ENCODE measurements around the gene AP2A2. TPM values are rescaled to one million over a fixed set of nuclear protein-coding genes. Genes with fewer than 3 reads are reported as not detected.
"Not testable (repeated sequence)": the region's sequence is repeated elsewhere in the genome, so short reads cannot be mapped to it uniquely, and the experiment has no call there.

The AP2A2 gene
- total RNA-seq, 1 donor from 2014 or later, result 69.7 TPM

- Mint-ChIP-seq H3K27ac (ENCODE audit: unreplicated experiment) (no peak overlapping the region), H3K4me1 (ENCODE audit: low read depth) (peaks cover 28% of the 10 kb centered on the region), H3K27me3 (ENCODE audit: low read depth) (no peaks in the 10 kb centered on the region), H3K4me3 (ENCODE audit: unreplicated experiment) (no peak overlapping the region), H3K36me3 (ENCODE audit: low read depth) (peaks cover 10% of the 10 kb centered on the region), H3K9me3 (ENCODE audit: low read depth) (no peaks in the 10 kb centered on the region)
- no peak for DNase-seq (ENCODE audit: low spot score)
- TF ChIP-seq, protein P1, sequence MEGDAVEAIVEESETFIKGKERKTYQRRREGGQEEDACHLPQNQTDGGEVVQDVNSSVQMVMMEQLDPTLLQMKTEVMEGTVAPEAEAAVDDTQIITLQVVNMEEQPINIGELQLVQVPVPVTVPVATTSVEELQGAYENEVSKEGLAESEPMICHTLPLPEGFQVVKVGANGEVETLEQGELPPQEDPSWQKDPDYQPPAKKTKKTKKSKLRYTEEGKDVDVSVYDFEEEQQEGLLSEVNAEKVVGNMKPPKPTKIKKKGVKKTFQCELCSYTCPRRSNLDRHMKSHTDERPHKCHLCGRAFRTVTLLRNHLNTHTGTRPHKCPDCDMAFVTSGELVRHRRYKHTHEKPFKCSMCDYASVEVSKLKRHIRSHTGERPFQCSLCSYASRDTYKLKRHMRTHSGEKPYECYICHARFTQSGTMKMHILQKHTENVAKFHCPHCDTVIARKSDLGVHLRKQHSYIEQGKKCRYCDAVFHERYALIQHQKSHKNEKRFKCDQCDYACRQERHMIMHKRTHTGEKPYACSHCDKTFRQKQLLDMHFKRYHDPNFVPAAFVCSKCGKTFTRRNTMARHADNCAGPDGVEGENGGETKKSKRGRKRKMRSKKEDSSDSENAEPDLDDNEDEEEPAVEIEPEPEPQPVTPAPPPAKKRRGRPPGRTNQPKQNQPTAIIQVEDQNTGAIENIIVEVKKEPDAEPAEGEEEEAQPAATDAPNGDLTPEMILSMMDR (IDR thresholded peaks at IDR 0.05), result no peak
Measured at GRCh38 chr11:959608-960007, 33.9 kb downstream of the AP2A2 start.

DNA sequence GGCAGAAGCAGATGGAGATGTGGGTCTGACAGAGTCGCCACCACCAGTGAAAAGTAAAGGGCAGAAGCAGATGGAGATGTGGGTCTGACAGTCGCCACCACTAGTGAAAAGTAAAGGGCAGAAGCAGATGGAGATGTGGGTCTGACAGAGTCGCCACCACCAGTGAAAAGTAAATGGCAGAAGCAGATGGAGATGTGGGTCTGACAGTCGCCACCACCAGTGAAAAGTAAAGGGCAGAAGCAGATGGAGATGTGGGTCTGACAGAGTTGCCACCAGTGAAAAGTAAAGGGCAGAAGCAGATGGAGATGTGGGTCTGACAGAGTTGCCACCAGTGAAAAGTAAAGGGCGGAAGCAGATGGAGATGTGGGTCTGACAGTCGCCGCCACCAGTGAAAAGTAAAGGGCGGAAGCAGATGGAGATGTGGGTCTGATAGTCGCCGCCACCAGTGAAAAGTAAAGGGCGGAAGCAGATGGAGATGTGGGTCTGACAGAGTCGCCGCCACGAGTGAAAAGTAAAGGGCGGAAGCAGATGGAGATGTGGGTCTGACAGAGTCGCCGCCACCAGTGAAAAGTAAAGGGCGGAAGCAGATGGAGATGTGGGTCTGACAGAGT lies 35.7 kb downstream of the AP2A2 start:
- H3K27me3 Mint-ChIP-seq (ENCODE audit: low read depth); DNase-seq (ENCODE audit: low spot score); H3K9me3 Mint-ChIP-seq (ENCODE audit: low read depth); H3K4me3 Mint-ChIP-seq (ENCODE audit: unreplicated experiment); H3K27ac Mint-ChIP-seq (ENCODE audit: unreplicated experiment): not testable (repeated sequence)
- peaks cover 13% of the 10 kb centered on the region for H3K36me3 Mint-ChIP-seq (ENCODE audit: low read depth)
- peaks cover 17% of the 10 kb centered on the region for H3K4me1 Mint-ChIP-seq (ENCODE audit: low read depth)

- Mint-ChIP-seq H3K4me1 (ENCODE audit: low read depth) (peaks cover 17% of the 10 kb centered on the region), H3K27me3 (ENCODE audit: low read depth) (no peaks in the 10 kb centered on the region), H3K36me3 (ENCODE audit: low read depth) (peaks cover 14% of the 10 kb centered on the region), H3K4me3 (ENCODE audit: unreplicated experiment) (no peak overlapping the region), H3K9me3 (ENCODE audit: low read depth) (no peaks in the 10 kb centered on the region), H3K27ac (ENCODE audit: unreplicated experiment) (no peak overlapping the region)
- no peak for DNase-seq (ENCODE audit: low spot score)
- TF ChIP-seq, protein P1 (IDR thresholded peaks at IDR 0.05), result no peak
Measured at GRCh38 chr11:961921-962320, 36.3 kb downstream of the AP2A2 start.

DNA sequence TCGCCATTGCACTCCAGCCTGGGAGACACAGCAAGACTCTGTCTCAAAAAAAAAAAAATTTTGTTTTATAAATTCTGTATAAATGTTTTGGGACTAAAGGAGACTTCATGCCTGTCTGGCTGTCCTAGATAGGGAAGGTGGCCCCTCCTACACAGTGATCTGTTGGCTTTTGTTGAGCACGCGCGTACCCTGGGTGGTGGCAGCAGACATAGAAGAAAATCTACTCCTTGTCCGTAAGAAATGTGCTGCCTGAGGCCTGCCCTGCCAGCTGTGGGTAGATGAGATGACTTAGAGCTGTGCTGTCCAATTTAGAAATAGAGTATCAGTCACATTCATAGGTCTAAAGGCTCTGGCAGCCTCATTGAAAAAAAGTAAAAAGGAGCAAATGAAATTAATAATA lies 37.0 kb downstream of the AP2A2 start:
- Mint-ChIP-seq H3K9me3 (ENCODE audit: low read depth) (no peaks in the 10 kb centered on the region), H3K4me3 (ENCODE audit: unreplicated experiment) (no peak overlapping the region), H3K27ac (ENCODE audit: unreplicated experiment) (no peak overlapping the region), H3K4me1 (ENCODE audit: low read depth) (peaks cover 11% of the 10 kb centered on the region), H3K36me3 (ENCODE audit: low read depth) (peaks cover 14% of the 10 kb centered on the region), H3K27me3 (ENCODE audit: low read depth) (no peaks in the 10 kb centered on the region)
- TF ChIP-seq, protein P1 (IDR thresholded peaks at IDR 0.05), result no peak
- no peak for DNase-seq (ENCODE audit: low spot score)

DNA sequence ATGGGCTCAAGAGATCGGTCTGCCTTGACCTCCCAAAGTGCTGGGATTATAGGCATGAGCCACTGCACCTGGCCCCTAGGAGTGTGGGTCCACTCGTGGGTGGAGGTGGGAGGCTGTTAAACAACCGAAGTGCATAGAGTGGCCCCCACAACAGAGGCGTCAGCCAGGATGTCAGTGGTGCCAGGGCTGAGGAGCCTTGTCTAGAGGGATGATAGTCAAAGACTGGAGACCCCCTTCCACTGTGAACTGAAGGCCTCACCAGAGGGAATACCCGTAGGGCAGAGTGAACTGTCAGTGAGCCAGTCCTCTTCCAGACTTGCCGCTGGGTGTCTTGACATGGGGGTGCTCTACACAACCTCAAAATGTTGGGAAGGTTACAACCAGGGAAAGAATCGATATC lies 38.2 kb downstream of the AP2A2 start:
- TF ChIP-seq, protein P1 (IDR thresholded peaks at IDR 0.05), result no peak
- H3K9me3 Mint-ChIP-seq (ENCODE audit: low read depth), result no peaks in the 10 kb centered on the region
- DNase-seq (ENCODE audit: low spot score), result no peak
- H3K4me1 Mint-ChIP-seq (ENCODE audit: low read depth), result peaks cover 9% of the 10 kb centered on the region
- peaks cover 14% of the 10 kb centered on the region for H3K36me3 Mint-ChIP-seq (ENCODE audit: low read depth)
- H3K4me3 Mint-ChIP-seq (ENCODE audit: unreplicated experiment), result no peak overlapping the region
- no peaks in the 10 kb centered on the region for H3K27me3 Mint-ChIP-seq (ENCODE audit: low read depth)
- no peak overlapping the region for H3K27ac Mint-ChIP-seq (ENCODE audit: unreplicated experiment)

- Mint-ChIP-seq H3K27ac (ENCODE audit: unreplicated experiment) (no peak overlapping the region), H3K4me1 (ENCODE audit: low read depth) (peaks cover 9% of the 10 kb centered on the region), H3K4me3 (ENCODE audit: unreplicated experiment) (no peak overlapping the region), H3K9me3 (ENCODE audit: low read depth) (no peaks in the 10 kb centered on the region), H3K36me3 (ENCODE audit: low read depth) (peaks cover 15% of the 10 kb centered on the region), H3K27me3 (ENCODE audit: low read depth) (no peaks in the 10 kb centered on the region)
- no peak for DNase-seq (ENCODE audit: low spot score)
- TF ChIP-seq, protein P1 (IDR thresholded peaks at IDR 0.05), result no peak
Measured at GRCh38 chr11:965206-965775, 39.6 kb downstream of the AP2A2 start.

Data from chondrocyte (in vitro differentiated cells).